NCI-H187 (cell line): ENCODE measurements around the gene GTSF1L.
A peak's percentile ranks its signal among the peaks of the same experiment; 100 is the strongest.

Experiments
- DNase-seq, 2 experiments: peaks; one replicate each; lab custom pipeline; 2025; lab: John Stamatoyannopoulos, UW

The GTSF1L gene

DNA sequence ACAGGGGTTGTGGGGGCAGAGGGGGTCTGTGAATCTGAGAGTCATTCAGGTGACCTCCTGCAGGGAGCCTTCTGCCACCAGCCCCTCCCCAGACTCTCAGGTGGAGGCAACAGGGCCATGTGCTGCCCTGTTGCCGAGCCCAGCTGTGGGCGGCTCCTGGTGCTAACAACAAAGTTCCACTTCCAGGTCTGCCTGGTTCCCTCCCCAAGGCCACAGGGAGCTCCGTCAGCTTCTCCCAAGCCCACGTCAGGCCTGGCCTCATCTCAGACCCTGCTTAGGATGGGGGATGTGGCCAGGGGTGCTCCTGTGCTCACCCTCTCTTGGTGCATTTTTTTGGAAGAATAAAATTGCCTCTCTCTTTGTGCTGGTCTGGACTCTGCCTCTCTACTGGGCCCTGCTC, 10.7 kb downstream of the GTSF1L start:
- no peak for DNase-seq

DNA sequence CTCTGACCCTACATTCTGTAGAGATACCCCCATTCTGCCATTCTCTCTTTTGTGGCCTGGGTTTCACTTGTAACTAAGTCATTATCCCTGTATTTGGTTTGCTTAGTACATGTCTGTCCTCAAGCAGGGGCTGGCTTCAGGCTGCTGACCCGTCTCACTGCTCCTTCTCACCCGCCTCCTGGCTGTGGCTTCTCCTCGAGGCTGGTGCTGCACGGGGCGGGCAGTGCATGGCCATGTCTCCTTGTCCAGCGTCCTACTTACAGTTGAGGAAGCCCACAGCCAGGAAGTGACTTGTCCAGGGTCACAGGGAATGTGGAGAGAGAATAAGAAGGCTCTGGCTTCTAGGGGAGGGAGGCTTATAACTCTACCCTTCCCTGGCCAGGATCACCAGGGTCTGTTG, 11.3 kb downstream of the GTSF1L start:
- no peak for DNase-seq

DNA sequence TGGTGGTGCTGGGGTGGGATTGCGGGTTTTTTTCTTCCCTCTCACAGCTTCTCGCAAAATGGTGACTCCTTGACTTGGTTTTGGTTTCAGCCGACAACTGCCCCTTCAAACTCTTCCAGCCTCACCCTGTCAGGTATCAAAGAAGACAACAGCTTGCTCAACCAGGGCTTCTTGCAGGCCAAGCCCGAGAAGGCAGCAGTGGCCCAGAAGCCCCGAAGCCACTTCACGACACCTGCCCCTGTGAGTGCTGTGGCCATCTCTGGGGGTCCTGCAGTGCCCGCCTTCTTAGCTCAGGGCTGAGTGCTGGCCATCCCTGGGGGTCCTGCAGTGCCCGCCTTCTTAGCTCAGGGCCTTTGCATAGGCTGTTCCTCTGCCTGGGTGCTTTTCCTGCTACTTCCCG, 11.8 kb downstream of the GTSF1L start:
- no peak for DNase-seq

DNA sequence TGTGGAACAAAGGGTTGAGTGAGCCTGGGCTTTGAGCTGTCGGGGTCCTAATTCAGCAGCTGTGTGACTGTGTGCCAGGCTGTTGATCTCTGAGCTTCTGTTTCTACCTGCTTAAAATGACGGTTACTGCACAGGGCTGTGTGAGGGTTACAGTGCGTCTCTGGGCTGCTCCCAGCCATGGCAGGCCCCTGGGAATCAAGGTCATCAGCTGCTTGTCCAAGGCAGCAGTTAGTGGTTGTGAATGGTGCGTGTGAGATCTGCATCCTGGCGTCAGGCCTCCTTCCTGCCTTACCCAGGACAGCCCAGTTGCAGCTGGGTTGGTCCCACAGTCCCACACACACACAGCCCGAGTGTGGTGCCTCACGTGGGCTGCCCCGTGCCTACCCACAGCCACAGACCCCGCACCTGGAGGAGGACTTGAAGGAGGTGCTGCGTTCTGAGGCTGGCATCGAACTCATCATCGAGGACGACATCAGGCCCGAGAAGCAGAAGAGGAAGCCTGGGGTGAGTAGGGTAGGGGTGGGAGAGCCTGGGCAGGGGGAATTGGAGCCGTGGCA, 15.6 kb downstream of the GTSF1L start:
- DNase-seq = no peak

DNA sequence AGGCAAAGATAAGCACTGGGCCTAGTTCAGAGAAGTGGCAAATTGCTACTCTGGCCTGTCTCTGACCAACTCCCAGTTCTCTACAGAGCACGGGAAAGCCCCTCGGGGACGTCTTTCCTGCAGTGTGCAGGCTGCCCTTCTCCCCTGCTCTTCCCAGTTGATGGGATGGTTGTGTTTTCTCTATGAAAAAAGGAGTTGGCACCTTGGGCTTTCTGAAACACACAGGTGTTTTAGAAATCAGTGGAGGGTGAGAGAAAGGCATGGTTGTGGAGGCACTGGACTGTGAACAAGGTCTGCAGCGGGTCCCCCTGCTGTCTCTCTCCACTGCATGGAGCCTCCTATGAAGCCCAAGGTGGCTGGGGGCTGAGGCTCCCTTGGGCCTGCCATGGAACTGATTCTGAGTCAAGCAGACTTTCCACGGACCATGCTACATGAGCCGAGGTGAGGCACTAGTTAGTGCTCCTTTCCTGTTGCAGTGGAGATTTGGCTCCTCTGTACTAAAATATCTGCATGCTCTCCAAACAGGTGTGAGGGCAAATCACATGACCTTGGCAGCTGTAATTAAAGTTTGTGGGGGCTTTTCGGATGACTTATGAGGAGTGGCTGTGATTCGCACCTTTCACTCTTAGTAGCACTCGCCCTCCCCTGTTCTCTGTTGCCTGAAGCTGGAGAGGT, 16.3 kb downstream of the GTSF1L start:
- no peak for DNase-seq

DNA sequence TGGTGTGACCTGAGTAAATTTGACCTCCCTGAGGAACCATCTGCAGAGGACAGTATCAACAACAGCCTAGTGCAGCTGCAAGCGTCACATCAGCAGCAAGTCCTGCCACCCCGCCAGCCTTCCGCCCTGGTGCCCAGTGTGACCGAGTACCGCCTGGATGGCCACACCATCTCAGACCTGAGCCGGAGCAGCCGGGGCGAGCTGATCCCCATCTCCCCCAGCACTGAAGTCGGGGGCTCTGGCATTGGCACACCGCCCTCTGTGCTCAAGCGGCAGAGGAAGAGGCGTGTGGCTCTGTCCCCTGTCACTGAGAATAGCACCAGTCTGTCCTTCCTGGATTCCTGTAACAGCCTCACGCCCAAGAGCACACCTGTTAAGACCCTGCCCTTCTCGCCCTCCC, 24.3 kb downstream of the GTSF1L start:
- no peak for DNase-seq

DNA sequence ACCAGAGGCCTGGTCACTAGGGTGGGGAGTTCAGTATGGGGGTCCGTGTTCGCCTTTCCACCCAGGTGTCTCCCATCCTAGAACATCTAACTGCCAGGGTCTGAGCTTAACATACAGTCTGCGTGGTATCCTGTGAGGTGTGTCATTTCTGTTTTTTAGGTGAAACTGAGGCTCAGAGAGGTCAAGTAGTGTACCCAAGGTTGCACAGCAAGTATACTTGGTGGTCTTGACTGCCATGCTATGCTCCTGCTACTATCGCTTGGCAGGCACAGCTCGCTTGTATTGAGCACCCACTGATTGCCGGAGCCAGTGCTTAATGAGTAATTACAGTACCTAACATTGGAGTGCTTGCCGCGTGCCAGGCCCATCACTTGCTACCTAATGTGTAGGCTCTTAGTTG, 26.2 kb downstream of the GTSF1L start:
- no peak for DNase-seq

DNA sequence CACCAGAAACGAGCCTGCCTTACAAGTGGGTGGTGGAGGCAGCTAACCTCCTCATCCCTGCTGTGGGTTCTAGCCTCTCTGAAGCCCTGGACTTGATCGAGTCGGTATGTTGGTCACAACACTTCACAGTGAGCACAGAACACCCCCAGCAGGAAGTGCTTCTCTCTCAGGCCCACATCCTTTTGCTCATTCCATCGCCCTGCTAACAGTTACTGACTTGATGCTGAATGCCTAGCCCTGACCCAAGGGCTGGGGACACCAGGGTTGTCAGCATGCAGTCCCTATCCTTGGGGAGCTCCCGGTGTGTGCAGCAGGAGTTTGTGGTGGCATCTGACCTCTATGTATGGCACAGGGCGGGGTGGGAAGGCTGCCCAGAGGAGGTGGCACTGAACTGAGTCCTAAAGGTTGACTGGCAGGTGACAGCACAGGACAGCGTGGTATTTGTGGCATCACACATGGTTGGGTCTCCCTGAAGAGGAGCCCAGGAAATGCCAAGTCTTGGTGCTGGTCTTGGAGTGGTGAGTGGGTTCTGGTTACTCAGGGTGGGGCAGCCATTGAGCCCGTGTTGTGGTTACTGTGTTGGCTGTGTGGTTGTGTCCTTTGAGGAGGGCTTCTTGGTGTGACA, 26.7 kb downstream of the GTSF1L start:
- no peak for DNase-seq

DNA sequence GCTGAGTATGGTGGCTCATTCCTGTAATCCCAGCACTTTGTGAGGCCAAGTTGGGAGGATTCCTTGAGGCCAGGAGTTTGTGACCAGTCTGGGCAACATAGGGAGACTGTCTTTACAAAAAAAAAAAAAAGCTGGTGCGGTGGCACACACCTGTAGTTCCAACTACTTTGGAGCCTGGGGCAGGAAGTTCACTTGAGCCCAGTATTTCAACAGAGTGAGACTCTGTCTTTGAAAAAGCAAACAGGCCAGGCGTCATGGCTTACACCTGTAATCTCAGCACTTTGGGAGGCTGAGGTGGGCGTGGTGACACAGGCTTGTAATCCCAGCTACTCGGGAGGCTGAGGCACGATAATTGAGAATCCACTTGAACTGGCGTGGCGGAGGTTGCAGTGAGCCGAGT, 31.2 kb downstream of the GTSF1L start:
- no peak for DNase-seq

DNA sequence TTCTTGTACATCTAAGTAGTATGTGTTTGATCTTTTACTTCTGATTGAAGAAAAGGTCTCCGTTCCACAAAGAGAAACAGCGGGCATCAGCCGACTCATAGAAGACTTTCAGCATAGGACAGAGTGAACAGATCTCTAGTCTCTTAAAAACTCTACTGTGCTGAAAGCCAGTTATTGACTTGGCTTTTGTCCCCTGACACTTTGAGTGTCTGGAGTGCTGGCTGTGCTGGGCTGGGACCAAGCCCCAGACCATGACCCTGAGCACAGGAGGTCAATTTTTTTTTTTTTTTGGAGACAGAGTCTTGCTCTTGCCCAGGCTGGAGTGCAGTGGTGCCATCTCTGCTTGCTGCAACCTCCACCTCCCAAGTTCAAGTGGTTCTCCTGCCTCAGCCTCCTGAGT, 32.0 kb downstream of the GTSF1L start:
- DNase-seq = no peak

DNA sequence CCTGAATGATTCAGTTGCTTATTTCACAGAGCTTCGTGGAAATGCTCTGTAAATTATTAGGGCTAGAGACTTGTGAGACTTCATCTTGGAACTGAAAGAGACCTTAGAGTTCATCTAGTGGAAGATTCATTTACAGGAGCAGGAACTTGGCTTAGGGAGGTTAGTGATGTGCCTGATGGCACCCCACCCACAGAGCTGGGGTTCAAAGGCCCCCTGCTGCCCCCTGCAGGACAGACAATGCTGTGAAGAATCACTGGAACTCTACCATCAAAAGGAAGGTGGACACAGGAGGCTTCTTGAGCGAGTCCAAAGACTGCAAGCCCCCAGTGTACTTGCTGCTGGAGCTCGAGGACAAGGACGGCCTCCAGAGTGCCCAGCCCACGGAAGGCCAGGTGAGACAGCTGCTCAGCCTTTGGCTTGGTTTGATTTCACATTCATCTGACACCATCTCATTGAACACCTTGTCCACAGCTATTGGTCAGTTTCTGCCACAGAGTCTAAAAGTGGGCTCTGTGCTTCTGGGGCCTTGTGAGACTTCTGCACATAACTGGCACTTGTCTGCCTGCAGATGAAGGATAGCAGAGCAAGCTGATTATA, 34.8 kb downstream of the GTSF1L start:
- DNase-seq = peak in 1 of 2 experiments; percentile 3

DNA sequence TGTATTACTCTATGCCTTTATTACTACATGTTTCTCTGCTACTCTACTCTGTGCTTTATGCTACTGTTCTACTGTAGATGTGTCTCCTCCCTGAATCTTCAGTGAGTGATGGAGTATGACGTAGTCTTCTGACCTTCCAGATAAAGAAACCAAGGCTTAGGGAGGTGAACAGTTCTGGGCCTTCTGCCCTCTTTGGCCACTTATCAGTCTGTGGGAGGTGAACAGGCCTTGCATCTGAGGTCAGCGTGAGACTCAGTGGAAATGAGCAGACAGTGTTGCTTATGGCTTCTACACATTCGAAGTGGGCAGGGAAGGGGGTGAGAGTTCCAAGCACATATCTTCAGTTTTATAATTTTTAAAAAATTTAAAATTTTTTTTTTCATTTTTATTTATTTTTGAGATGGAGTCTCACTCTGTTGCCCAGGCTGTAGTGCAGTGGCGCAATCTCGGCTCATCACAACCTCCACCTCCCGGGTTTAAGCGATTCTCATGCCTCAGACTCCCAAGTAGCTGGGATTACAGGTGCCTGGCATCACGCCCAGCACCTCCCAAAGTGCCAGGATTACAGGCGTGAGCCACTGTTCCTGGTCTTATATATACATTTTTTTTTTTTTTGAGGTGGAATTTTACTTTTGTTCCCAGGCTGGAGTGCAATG, 35.7 kb downstream of the GTSF1L start:
- no peak for DNase-seq

DNA sequence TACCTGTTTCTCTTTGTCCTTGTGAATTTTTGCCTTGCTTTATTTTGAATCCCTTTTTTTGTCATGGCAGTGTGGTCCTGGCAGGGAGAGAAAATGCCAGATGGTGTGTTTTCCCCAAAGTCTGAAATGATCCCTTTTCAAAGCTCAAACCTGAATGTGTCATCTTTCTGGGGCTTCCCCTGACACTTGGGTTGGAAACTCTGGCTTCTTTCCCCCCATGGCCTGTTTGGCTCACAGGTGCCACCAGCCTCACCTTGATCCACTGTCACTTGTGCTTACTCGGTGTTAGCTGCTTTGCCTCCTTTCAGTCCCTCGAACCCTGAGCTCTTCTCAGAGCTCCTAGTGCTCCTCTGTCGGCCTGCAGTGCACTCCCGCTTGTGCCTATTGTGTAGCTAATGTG, 37.6 kb downstream of the GTSF1L start:
- DNase-seq = no peak

DNA sequence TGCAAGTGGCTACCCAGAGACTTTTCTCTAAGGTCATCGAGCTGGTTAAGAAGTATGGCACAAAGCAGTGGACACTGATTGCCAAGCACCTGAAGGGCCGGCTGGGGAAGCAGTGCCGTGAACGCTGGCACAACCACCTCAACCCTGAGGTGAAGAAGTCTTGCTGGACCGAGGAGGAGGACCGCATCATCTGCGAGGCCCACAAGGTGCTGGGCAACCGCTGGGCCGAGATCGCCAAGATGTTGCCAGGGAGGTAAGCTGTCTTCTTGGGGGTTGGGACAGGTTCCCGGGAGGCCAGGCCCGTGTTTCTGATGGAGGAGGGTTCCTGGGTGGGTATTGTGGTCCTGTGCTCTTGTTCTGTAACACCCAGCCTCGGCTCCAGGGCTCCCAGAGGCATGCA, 40.0 kb downstream of the GTSF1L start:
- no peak for DNase-seq

DNA sequence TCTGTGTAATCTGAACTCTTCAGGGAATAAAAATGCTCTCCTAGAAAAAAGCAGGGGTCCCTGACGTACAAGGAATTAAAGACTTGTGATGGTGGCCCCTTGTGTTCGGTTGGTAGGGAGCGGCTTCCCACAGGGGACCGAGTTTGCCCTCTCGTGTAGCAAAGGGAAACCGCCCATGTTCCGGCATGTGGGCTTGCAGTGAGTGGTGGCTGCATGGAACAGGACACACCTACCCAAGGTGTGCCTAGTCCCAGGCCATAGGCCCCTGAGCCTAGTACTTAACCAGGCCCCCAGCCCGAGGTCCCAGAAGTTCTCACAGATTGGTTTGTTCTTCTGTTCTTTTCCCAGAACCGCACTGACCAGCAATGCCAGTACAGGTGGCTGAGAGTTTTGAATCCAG, 44.4 kb downstream of the GTSF1L start:
- DNase-seq = no peak

DNA sequence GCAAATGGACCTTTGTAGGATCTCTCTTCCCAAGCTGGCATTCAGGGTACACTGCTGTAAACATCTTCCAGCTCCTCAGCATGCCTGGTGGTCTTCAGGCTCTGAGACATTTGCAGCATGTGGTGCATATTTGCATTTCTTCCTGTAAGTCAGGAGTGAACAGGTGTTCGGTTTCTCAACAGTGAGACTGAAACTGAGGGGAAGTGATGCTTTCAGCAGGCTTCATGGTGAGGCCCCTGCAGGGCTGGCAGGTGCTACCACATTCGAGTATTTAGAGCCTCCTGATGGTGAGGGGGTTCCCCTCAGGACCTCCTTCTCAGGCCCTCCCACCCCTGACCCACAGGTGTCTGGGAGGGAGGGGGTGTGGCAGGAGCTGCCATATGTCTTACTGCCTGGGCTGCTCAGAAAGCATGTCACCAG, 44.8 kb downstream of the GTSF1L start:
- peak; percentile 9 to 33 for DNase-seq

DNA sequence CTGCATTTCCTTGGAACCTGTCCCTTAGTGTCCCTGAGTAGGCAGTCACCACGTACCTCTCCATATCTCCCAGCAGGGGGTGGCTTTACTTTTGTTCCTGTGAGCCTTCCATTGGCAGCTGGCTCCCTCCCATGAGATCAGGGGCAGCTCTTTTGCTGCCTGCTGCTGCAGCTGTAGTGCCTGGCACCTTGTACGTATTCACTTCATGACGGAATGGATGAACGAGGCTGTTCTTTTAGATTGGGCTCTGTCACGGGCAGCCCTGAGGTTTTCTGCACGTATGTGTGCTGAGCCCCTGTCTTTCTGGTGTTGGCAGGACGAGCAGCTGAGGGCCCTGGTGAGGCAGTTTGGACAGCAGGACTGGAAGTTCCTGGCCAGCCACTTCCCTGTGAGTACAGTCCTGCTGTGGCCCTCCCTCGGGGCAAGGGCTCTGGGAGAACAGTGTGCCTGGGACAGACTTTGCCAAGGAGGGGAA, 45.3 kb downstream of the GTSF1L start:
- peak; percentile 56 to 73 for DNase-seq

DNA sequence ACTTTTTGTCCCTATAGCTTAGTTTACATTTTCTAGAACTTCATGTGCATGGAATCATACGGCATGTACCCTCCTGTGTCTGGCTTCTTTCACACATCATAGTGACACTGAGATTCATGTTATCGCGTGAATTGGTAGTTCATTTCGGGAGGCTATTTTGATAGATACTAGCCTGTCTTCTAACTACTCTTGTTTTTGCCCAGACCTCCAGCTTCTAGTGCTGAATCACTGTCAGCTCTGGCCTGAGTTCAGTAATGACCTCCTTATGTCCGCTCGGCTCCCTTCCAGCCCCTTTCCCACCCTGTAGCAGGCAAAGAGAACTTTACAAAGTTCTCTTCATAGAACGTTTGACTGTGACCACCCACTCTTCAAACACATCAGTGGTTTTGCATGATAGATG, 45.8 kb downstream of the GTSF1L start:
- DNase-seq = no peak

DNA sequence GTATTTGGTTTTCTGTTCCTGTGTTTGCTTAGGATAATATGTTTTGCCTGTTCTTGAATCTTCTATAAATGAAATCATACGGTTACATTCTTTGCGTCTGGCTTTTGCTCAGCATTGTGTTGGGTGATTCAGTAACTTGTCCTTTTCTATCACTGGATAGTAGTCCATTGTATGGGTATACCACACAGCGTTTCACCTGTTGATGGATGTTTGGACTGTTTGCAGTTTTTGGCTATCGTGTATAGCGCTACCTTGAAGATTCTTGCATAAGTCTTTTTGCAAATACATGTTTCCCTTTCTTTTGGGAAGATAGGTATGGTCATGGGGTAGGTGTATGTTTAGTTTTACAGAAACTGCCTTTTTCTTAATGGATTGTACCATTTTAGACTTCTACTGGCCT, 50.4 kb downstream of the GTSF1L start:
- DNase-seq = no peak
